A549 (cell line): ENCODE measurements around the gene OR4D9. TPM values are rescaled to one million over a fixed set of nuclear protein-coding genes. Genes with fewer than 3 reads are reported as not detected.

Experiments used
- ATAC-seq, 2 experiments: fragments of 200-7000 bp in 1 of 2; fragments of >200 bp in 1 of 2; cut with Nextera tagmentation in 1 of 2; cut with Tn5 transposase in 1 of 2; 3 replicates each; pipeline versions ENCODE4 v1.8.0 to v1.9.1; 2018 to 2020; ENCODE audit warnings: mild to moderate bottlenecking in 1 of 2, moderate library complexity in 1 of 2
- CTCF ChIA-PET: fragments of 300-600 bp; sonication (Branson Sonifier 250); formaldehyde crosslinking; extraction: SDS; loops from one replicate; lab custom pipeline; 2021; ENCODE audit warnings: antibody characterized with exemption, inconsistent platforms; lab: Yijun Ruan, JAX
- POLR2A ChIA-PET: fragments of 350-600 bp; formaldehyde crosslinking; extraction: SDS; loops from one replicate; lab custom pipeline; 2021; ENCODE audit warnings: antibody characterized with exemption, inconsistent platforms; lab: Yijun Ruan, JAX
- DNase-seq, 2 experiments: peaks; one replicate each; pipeline versions ENCODE4 v3.0.0 to v3.0.0-alpha.2; 2011 to 2016; ENCODE audit warnings: low read depth in 1 of 2, low spot score in 1 of 2
- FAIRE-seq: peaks from 2 replicates; lab custom pipeline; 2011; peaks lifted over from hg19 to GRCh38; lab: Jason Lieb, UNC
- H3K27ac ChIP-seq, 2 experiments: fragments of >200 bp; sonication (Bioruptor Twin); formaldehyde crosslinking; 3 replicates each; pipeline ENCODE4 v1.5.1; 2016 to 2017
- H3K4me1 ChIP-seq: fragments of >200 bp; sonication (Bioruptor Twin); formaldehyde crosslinking; 3 replicates; pipeline ENCODE4 v1.6.1; 2016
- H3K4me2 ChIP-seq: fragments of >200 bp; sonication (Bioruptor Twin); formaldehyde crosslinking; 3 replicates; pipeline ENCODE4 v1.6.1; 2016
- H3K4me3 ChIP-seq: fragments of >200 bp; sonication (Bioruptor Twin); formaldehyde crosslinking; 3 replicates; pipeline ENCODE4 v1.5.1; 2016
- H3K9me3 ChIP-seq: fragments of >200 bp; sonication (Bioruptor Twin); formaldehyde crosslinking; 3 replicates; pipeline ENCODE4 v1.6.1; 2016
- CBX8 ChIP-seq: fragments of 200-600 bp; sonication (generic); IDR thresholded peaks from 2 replicates; pipeline ENCODE4 v1.6.1; 2016
- CHD2 ChIP-seq: fragments of 150-350 bp; IDR thresholded peaks from 2 replicates; pipeline ENCODE4 v1.6.1; 2014; ENCODE audit warnings: low read length; ENCODE audit not compliant: partially characterized antibody
- CHD4 ChIP-seq: fragments of 200-600 bp; sonication (generic); IDR thresholded peaks from 2 replicates; pipeline ENCODE4 v1.6.1; 2016; ENCODE audit warnings: antibody characterized with exemption, mild to moderate bottlenecking, borderline replicate concordance
- EHF ChIP-seq: fragments of 250-450 bp; sonication (Bioruptor Pico); IDR thresholded peaks from 2 replicates; pipeline ENCODE4 v1.5.0; 2020; ENCODE audit warnings: mild to moderate bottlenecking
- EHMT2 ChIP-seq: fragments of 200-600 bp; sonication (generic); IDR thresholded peaks from 2 replicates; pipeline ENCODE4 v1.6.1; 2016; ENCODE audit warnings: antibody characterized with exemption, low read depth, mild to moderate bottlenecking, moderate library complexity
- EP300 ChIP-seq, 2 experiments: fragments of >200 bp; sonication (Bioruptor Twin); formaldehyde crosslinking; IDR thresholded peaks; 2 replicates in 1 of 2; 3 replicates in 1 of 2; pipeline ENCODE4 v1.6.1; 2016 to 2017
- ESRRA ChIP-seq: fragments of 150-350 bp; IDR thresholded peaks from 2 replicates; pipeline ENCODE4 v1.6.1; 2014; ENCODE audit warnings: mild to moderate bottlenecking, low read length, borderline replicate concordance
- FOSL2 ChIP-seq, 2 experiments: fragments of 450-650 bp in 1 of 2; fragments of >200 bp in 1 of 2; sonication (Bioruptor Twin) in 1 of 2; formaldehyde crosslinking; IDR thresholded peaks; 2 replicates each; pipeline versions ENCODE4 v1.5.0 to v1.6.1; 2016 to 2020; ENCODE audit warnings: mild to moderate bottlenecking in 1 of 2, moderate library complexity in 1 of 2
- FOXS1 ChIP-seq: fragments of 250-450 bp; sonication (Bioruptor Pico); IDR thresholded peaks from 2 replicates; pipeline ENCODE4 v1.5.0; 2020; ENCODE audit warnings: mild to moderate bottlenecking, moderate library complexity
- GATA3 ChIP-seq: IDR thresholded peaks from 2 replicates; pipeline ENCODE4 v1.6.1; 2012; ENCODE audit warnings: borderline replicate concordance
- HDAC2 ChIP-seq: fragments of 200-600 bp; sonication (generic); IDR thresholded peaks from 2 replicates; pipeline ENCODE4 v1.6.1; 2016
- HEYL ChIP-seq: fragments of 250-450 bp; sonication (Bioruptor Pico); IDR thresholded peaks from 2 replicates; pipeline ENCODE4 v1.8.0; 2021; ENCODE audit warnings: mild to moderate bottlenecking, moderate library complexity
- HOXA7 ChIP-seq: fragments of 250-450 bp; sonication (Bioruptor Pico); IDR thresholded peaks from 2 replicates; pipeline ENCODE4 v1.5.0; 2020; ENCODE audit warnings: mild to moderate bottlenecking, moderate library complexity
- HOXB13 ChIP-seq: fragments of 250-450 bp; sonication (Bioruptor Pico); IDR thresholded peaks from 2 replicates; pipeline ENCODE4 v1.5.0; 2020; ENCODE audit warnings: low read depth, mild to moderate bottlenecking, moderate library complexity
- HOXB5 ChIP-seq: fragments of 250-450 bp; sonication (Bioruptor Pico); IDR thresholded peaks from 2 replicates; pipeline ENCODE4 v1.5.0; 2020; ENCODE audit warnings: mild to moderate bottlenecking, moderate library complexity
- JUN ChIP-seq, 2 experiments: fragments of >200 bp; sonication (Bioruptor Twin); formaldehyde crosslinking; IDR thresholded peaks; 2 replicates in 1 of 2; 3 replicates in 1 of 2; pipeline ENCODE4 v1.6.1; 2016 to 2017
- JUNB ChIP-seq: fragments of >200 bp; sonication (Bioruptor Twin); formaldehyde crosslinking; IDR thresholded peaks from 2 replicates; pipeline ENCODE4 v1.6.1; 2016
- KDM1A ChIP-seq: fragments of 200-600 bp; sonication (generic); IDR thresholded peaks from 2 replicates; pipeline ENCODE4 v1.6.1; 2016; ENCODE audit warnings: low read depth, mild to moderate bottlenecking
- KDM5A ChIP-seq: fragments of 200-600 bp; sonication (generic); IDR thresholded peaks from 2 replicates; pipeline ENCODE4 v1.6.1; 2016; ENCODE audit warnings: antibody characterized with exemption, mild to moderate bottlenecking
- MAZ ChIP-seq: fragments of 150-350 bp; IDR thresholded peaks from 2 replicates; pipeline ENCODE4 v1.6.1; 2014; ENCODE audit warnings: antibody characterized with exemption, low read depth, low read length, borderline replicate concordance
- MYC ChIP-seq: IDR thresholded peaks from 2 replicates; pipeline ENCODE4 v1.6.1; 2012; ENCODE audit warnings: mild to moderate bottlenecking, inconsistent platforms, low read length, improper control_type of control experiment, borderline replicate concordance
- NFE2L2 ChIP-seq: fragments of 150-350 bp; conservative IDR thresholded peaks from 2 replicates; pipeline ENCODE4 v1.6.1; 2014; ENCODE audit warnings: low read length
- NR3C1 ChIP-seq: fragments of >200 bp; sonication (Bioruptor Twin); formaldehyde crosslinking; IDR thresholded peaks from 3 replicates; pipeline ENCODE4 v1.6.1; 2017
- POLR2A ChIP-seq: IDR thresholded peaks from 2 replicates; pipeline ENCODE4 v1.6.1; 2012; ENCODE audit warnings: mild to moderate bottlenecking, low read length
- POLR2AphosphoS2 ChIP-seq: conservative IDR thresholded peaks from 2 replicates; pipeline ENCODE4 v1.6.1; 2012; ENCODE audit warnings: low read length, improper control_type of control experiment, inconsistent platforms
- RAD21 ChIP-seq, 2 experiments: fragments of >200 bp in 1 of 2; sonication (Bioruptor Twin) in 1 of 2; formaldehyde crosslinking in 1 of 2; IDR thresholded peaks in 1 of 2; conservative IDR thresholded peaks in 1 of 2; 2 replicates in 1 of 2; 3 replicates in 1 of 2; pipeline ENCODE4 v1.6.1; 2012 to 2018; ENCODE audit warnings: inconsistent platforms in 1 of 2
- RNF2 ChIP-seq: fragments of 200-600 bp; sonication (generic); IDR thresholded peaks from 2 replicates; pipeline ENCODE4 v1.6.1; 2016; ENCODE audit warnings: low read depth, mild to moderate bottlenecking, antibody characterized with exemption, moderate library complexity, borderline replicate concordance
- SREBF2 ChIP-seq: fragments of 450-650 bp; IDR thresholded peaks from 2 replicates; pipeline ENCODE4 v1.6.1; 2014; ENCODE audit warnings: mild to moderate bottlenecking, moderate library complexity
- TFCP2L1 ChIP-seq: fragments of 250-450 bp; sonication (Bioruptor Pico); IDR thresholded peaks from 2 replicates; pipeline ENCODE4 v1.5.0; 2021; ENCODE audit warnings: mild to moderate bottlenecking
- TP53 ChIP-seq: fragments of 250-450 bp; sonication (Bioruptor Pico); IDR thresholded peaks from 2 replicates; pipeline ENCODE4 v1.5.0; 2021; ENCODE audit warnings: mild to moderate bottlenecking, moderate library complexity
- ZC3H11A ChIP-seq: fragments of 450-650 bp; IDR thresholded peaks from 2 replicates; pipeline ENCODE4 v1.6.1; 2014; ENCODE audit warnings: antibody characterized with exemption, mild to moderate bottlenecking
- ZNF302 ChIP-seq: fragments of 250-450 bp; sonication (Bioruptor Pico); IDR thresholded peaks from 2 replicates; pipeline ENCODE4 v1.9.0; 2021; ENCODE audit warnings: inconsistent platforms, mild to moderate bottlenecking, moderate library complexity
- ZSCAN20 ChIP-seq: fragments of 250-450 bp; sonication (Bioruptor Pico); IDR thresholded peaks from 2 replicates; pipeline ENCODE4 v1.8.0; 2022; ENCODE audit warnings: mild to moderate bottlenecking, moderate library complexity
- WGBS: methylation state at CpG from one replicate; pipeline ENCODE4 v1.1.6; 2017; ENCODE audit errors: missing lambda C conversion rate; 5-methylcytosine and 5-hydroxymethylcytosine counted together
- polyA plus RNA-seq, 4 experiments: library from polyadenylated mRNA; depleted of rRNA in 3 of 4; stranded (reverse); fragments of >200 nt; fragmentation: RNase III in 1 of 4; extraction: RNeasy Plus Mini Kit Qiagen cat#74134 plus additional on column Dnase treatment in 1 of 4; gene quantifications; 2 replicates in 3 of 4; 3 replicates in 1 of 4; pipeline ENCODE4 v1.2.3, GENCODE V29; 2011 to 2017
- TF ChIP-seq, protein P1 (sequence below): IDR thresholded peaks from 2 replicates; pipeline ENCODE4 v1.6.1; 2012
- TF ChIP-seq, protein P2 (sequence below): fragments of 250-450 bp; sonication (Bioruptor Pico); IDR thresholded peaks from 2 replicates; pipeline ENCODE4 v1.5.0; 2021; ENCODE audit warnings: mild to moderate bottlenecking, moderate library complexity, borderline replicate concordance
- TF ChIP-seq, protein P3 (sequence below): fragments of >200 bp; sonication (Bioruptor Twin); formaldehyde crosslinking; IDR thresholded peaks from 2 replicates; pipeline ENCODE4 v1.6.1; 2016
- TF ChIP-seq, protein P4 (sequence below): fragments of 450-650 bp; IDR thresholded peaks from 2 replicates; pipeline ENCODE4 v1.6.1; 2014; ENCODE audit warnings: antibody characterized with exemption
- TF ChIP-seq, protein P5 (sequence below): fragments of 150-350 bp; IDR thresholded peaks from 2 replicates; pipeline ENCODE4 v1.6.1; 2014; ENCODE audit warnings: low read depth, mild to moderate bottlenecking, low read length

OR4D9 gene
- polyA plus RNA-seq, 2 of the 4 experiments (the other 2 are of a cell fraction) = not detected

DNA sequence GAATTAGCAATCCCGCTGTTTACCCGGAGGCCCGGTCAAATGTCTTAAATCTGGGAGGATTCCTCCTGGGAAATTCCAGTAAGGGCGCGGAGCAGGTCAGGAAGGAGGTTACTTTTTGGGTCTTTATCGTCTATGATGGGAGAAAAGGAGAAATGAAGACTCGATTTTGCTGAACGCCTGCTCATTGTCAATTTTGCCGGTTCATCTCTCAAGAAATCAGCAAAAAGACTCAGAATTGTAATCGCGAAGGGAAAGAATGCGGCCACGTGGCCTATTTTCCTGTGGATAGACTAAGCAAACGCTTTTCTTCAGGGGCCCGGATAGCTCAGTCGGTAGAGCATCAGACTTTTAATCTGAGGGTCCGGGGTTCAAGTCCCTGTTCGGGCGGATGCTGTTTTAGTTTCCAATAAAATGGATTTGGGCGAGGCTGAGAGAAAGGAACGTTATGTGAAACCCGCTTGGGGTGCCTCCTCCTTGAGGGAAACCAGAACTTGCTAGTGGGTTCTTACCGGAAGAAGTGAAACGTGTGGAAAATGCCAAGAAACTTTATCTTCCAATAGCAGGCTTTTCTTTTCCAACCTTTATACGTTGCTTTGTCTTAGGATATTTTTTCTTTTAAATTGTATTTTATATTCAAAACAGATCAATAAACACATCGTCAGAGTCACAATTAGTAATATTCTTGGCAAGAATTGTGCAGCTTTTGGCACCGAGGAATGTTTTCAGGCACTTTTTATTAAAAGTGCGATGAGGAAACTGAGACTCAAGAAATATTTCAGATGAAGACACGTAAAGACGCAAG lies 45.0 kb downstream of the OR4D9 start:
- 2% methylated on average over 30 of the region's 30 CpGs for WGBS
- H3K27ac ChIP-seq = peak overlapping the region; percentile 83 to 91
- FAIRE-seq (no peak), DNase-seq (peak in 1 of 2 experiments; percentile 91), ATAC-seq (peak; percentile 44 to 68)
- peak overlapping the region; percentile 58 for H3K4me3 ChIP-seq
- CTCF ChIA-PET = interaction anchor here (1.2 to 2.7 kb wide), 3 partner anchors 17 to 113 kb away, joined by 3 to 15 read pairs (median 3); no protein-coding TSS in a partner anchor
- POLR2A ChIA-PET = interaction anchor here (1.1 to 2.9 kb wide), 4 partner anchors 10 to 113 kb away, joined by 5 to 15 read pairs (median 9); partner anchors contain the start of gene PATL1
- no peaks in the 10 kb centered on the region for H3K9me3 ChIP-seq
- H3K4me2 ChIP-seq = peak overlapping the region; percentile 90
- peaks cover 14% of the 10 kb centered on the region for H3K4me1 ChIP-seq
- no peak for TF ChIP-seq HOXB13 (CRISPR knock-in tag)
- peak; percentile 93 for TF ChIP-seq MYC
- TF ChIP-seq CBX8 = no peak
- peak; percentile 84 for TF ChIP-seq SREBF2
- no peak for TF ChIP-seq KDM5A
- TF ChIP-seq POLR2AphosphoS2 = no peak
- TF ChIP-seq, protein P1, sequence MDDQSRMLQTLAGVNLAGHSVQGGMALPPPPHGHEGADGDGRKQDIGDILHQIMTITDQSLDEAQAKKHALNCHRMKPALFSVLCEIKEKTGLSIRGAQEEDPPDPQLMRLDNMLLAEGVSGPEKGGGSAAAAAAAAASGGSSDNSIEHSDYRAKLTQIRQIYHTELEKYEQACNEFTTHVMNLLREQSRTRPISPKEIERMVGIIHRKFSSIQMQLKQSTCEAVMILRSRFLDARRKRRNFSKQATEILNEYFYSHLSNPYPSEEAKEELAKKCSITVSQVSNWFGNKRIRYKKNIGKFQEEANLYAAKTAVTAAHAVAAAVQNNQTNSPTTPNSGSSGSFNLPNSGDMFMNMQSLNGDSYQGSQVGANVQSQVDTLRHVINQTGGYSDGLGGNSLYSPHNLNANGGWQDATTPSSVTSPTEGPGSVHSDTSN = no peak
- TF ChIP-seq FOXS1 (CRISPR knock-in tag) = no peak
- no peak for TF ChIP-seq HEYL (CRISPR knock-in tag)
- TF ChIP-seq KDM1A = no peak
- no peak for TF ChIP-seq CHD2
- TF ChIP-seq EHF = no peak
- TF ChIP-seq, protein P2, sequence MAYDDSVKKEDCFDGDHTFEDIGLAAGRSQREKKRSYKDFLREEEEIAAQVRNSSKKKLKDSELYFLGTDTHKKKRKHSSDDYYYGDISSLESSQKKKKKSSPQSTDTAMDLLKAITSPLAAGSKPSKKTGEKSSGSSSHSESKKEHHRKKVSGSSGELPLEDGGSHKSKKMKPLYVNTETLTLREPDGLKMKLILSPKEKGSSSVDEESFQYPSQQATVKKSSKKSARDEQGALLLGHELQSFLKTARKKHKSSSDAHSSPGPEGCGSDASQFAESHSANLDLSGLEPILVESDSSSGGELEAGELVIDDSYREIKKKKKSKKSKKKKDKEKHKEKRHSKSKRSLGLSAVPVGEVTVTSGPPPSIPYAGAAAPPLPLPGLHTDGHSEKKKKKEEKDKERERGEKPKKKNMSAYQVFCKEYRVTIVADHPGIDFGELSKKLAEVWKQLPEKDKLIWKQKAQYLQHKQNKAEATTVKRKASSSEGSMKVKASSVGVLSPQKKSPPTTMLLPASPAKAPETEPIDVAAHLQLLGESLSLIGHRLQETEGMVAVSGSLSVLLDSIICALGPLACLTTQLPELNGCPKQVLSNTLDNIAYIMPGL = peak; percentile 27; the same call in 1 of the 2 replicates
- TF ChIP-seq, protein P3, sequence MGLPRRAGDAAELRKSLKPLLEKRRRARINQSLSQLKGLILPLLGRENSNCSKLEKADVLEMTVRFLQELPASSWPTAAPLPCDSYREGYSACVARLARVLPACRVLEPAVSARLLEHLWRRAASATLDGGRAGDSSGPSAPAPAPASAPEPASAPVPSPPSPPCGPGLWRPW = no peak
- TF ChIP-seq HOXA7 (CRISPR knock-in tag) = no peak
- no peak for TF ChIP-seq EHMT2
- TF ChIP-seq MAZ = peak; percentile 53; the same call in 1 of the 2 replicates
- no peak for TF ChIP-seq ZC3H11A
- no peak for TF ChIP-seq HOXB5 (CRISPR knock-in tag)
- no peak for TF ChIP-seq NR3C1
- TF ChIP-seq, protein P4, sequence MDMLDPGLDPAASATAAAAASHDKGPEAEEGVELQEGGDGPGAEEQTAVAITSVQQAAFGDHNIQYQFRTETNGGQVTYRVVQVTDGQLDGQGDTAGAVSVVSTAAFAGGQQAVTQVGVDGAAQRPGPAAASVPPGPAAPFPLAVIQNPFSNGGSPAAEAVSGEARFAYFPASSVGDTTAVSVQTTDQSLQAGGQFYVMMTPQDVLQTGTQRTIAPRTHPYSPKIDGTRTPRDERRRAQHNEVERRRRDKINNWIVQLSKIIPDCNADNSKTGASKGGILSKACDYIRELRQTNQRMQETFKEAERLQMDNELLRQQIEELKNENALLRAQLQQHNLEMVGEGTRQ = peak; percentile 82
- TF ChIP-seq CHD4 = peak; percentile 25; the same call in 1 of the 2 replicates
- TF ChIP-seq TFCP2L1 (CRISPR knock-in tag) = no peak
- TF ChIP-seq ESRRA = 0 out of 2 replicates have a peak, but pooled peaks have one; percentile 9
- TF ChIP-seq TP53 (CRISPR knock-in tag) = no peak
- no peak for TF ChIP-seq JUN (IDR thresholded peaks at IDR 0.05)
- no peak for TF ChIP-seq POLR2A
- TF ChIP-seq, protein P5, sequence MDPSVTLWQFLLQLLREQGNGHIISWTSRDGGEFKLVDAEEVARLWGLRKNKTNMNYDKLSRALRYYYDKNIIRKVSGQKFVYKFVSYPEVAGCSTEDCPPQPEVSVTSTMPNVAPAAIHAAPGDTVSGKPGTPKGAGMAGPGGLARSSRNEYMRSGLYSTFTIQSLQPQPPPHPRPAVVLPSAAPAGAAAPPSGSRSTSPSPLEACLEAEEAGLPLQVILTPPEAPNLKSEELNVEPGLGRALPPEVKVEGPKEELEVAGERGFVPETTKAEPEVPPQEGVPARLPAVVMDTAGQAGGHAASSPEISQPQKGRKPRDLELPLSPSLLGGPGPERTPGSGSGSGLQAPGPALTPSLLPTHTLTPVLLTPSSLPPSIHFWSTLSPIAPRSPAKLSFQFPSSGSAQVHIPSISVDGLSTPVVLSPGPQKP = no peak
- no peak for TF ChIP-seq FOSL2 (IDR thresholded peaks at IDR 0.05)
- TF ChIP-seq FOSL2 (CRISPR knock-in tag; IDR thresholded peaks at IDR 0.05) = no peak
- TF ChIP-seq RNF2 = no peak
- no peak for TF ChIP-seq RAD21 (conservative IDR thresholded peaks at IDR 0.05 in 1 of 2, IDR thresholded peaks at IDR 0.05 in 1 of 2)
- no peak for TF ChIP-seq GATA3
- no peak for TF ChIP-seq JUNB
- no peak for TF ChIP-seq ZNF302 (CRISPR knock-in tag)
- TF ChIP-seq HDAC2 = no peak
- no peak for TF ChIP-seq NFE2L2
- TF ChIP-seq EP300 (IDR thresholded peaks at IDR 0.05) = no peak
- no peak for TF ChIP-seq ZSCAN20 (CRISPR knock-in tag)
